ENCODE data around the gene TMEM185A.
"Not testable (repeated sequence)": the region's sequence is repeated elsewhere in the genome, so short reads cannot be mapped to it uniquely, and the experiment has no call there.

The TMEM185A gene

GRCh38 chrX:149619662-149620061 lies 11.9 kb downstream of the TMEM185A start:
- DNase-seq (ENCODE audit: low spot score), result not testable (repeated sequence)

GRCh38 chrX:149618871-149619270 lies 12.7 kb downstream of the TMEM185A start:
- no peak for DNase-seq (ENCODE audit: low spot score)

GRCh38 chrX:149611623-149612175 lies 19.9 kb downstream of the TMEM185A start:
- DNase-seq (ENCODE audit: low spot score), result no peak

- no peak for DNase-seq (ENCODE audit: low spot score)
Observed at GRCh38 chrX:149610511-149610910, 21.1 kb downstream of the TMEM185A start.

- no peak for DNase-seq (ENCODE audit: low spot score)
Observed at GRCh38 chrX:149607699-149608098, 23.9 kb downstream of the TMEM185A start.

- not testable (repeated sequence) for DNase-seq (ENCODE audit: low spot score)
Observed at GRCh38 chrX:149605248-149605885, 26.2 kb downstream of the TMEM185A start.

- DNase-seq (ENCODE audit: low spot score), result not testable (repeated sequence)
Observed at GRCh38 chrX:149598603-149599002, 33.0 kb downstream of the TMEM185A start.

GRCh38 chrX:149595943-149596342 lies 35.6 kb downstream of the TMEM185A start:
- not testable (repeated sequence) for DNase-seq (ENCODE audit: low spot score)

GRCh38 chrX:149595214-149595613 lies 36.4 kb downstream of the TMEM185A start, which contains the start of gene HSFX2:
HSFX2 (minus strand) TSS chrX:149595314; CDS start chrX:149594700, 614 bp downstream.
- not testable (repeated sequence) for DNase-seq (ENCODE audit: low spot score)

GRCh38 chrX:149590993-149591392 lies 40.6 kb downstream of the TMEM185A start:
- DNase-seq (ENCODE audit: low spot score), result not testable (repeated sequence)

- not testable (repeated sequence) for DNase-seq (ENCODE audit: low spot score)
Observed at GRCh38 chrX:149587359-149587758, 44.2 kb downstream of the TMEM185A start, which contains the start of gene MAGEA9B. MAGEA9B (minus strand) TSS chrX:149587459; CDS start chrX:149583179, 4,280 bp downstream.

GRCh38 chrX:149585631-149586030 lies 46.0 kb downstream of the TMEM185A start:
- not testable (repeated sequence) for DNase-seq (ENCODE audit: low spot score)

- not testable (repeated sequence) for DNase-seq (ENCODE audit: low spot score)
Observed at GRCh38 chrX:149573456-149573855, 58.1 kb downstream of the TMEM185A start.

GRCh38 chrX:149572743-149573142 lies 58.8 kb downstream of the TMEM185A start:
- DNase-seq (ENCODE audit: low spot score), result no peak

GRCh38 chrX:149571770-149572169 lies 59.8 kb downstream of the TMEM185A start:
- no peak for DNase-seq (ENCODE audit: low spot score)

- no peak for DNase-seq (ENCODE audit: low spot score)
Observed at GRCh38 chrX:149570668-149571067, 60.9 kb downstream of the TMEM185A start.

GRCh38 chrX:149569770-149570169 lies 61.8 kb downstream of the TMEM185A start:
- DNase-seq (ENCODE audit: low spot score), result no peak

GRCh38 chrX:149568701-149569296 lies 62.8 kb downstream of the TMEM185A start:
- DNase-seq (ENCODE audit: low spot score), result no peak

GRCh38 chrX:149567621-149568417 lies 63.8 kb downstream of the TMEM185A start:
- DNase-seq (ENCODE audit: low spot score), result no peak

GRCh38 chrX:149563359-149563758 lies 68.2 kb downstream of the TMEM185A start:
- DNase-seq (ENCODE audit: low spot score), result no peak

GRCh38 chrX:149555251-149555650 lies 76.3 kb downstream of the TMEM185A start:
- DNase-seq (ENCODE audit: low spot score), result not testable (repeated sequence)

- DNase-seq (ENCODE audit: low spot score), result not testable (repeated sequence)
Observed at GRCh38 chrX:149551939-149552248, 79.7 kb downstream of the TMEM185A start.
